Keratinocyte (primary cell): ENCODE data around the gene JAK1. TPM values are rescaled to one million over a fixed set of nuclear protein-coding genes. Genes with fewer than 3 reads are reported as not detected.
"Not testable (repeated sequence)": the region's sequence is repeated elsewhere in the genome, so short reads cannot be mapped to it uniquely, and the experiment has no call there.

ENCODE experiments used
- DNase-seq: peaks from one replicate; pipeline ENCODE4 v3.0.0-alpha.2; 2011; ENCODE audit warnings: low read depth, missing footprints, low spot score
- FAIRE-seq: peaks from 2 replicates; lab custom pipeline; 2011; peaks lifted over from hg19 to GRCh38; lab: Jason Lieb, UNC
- H2AFZ ChIP-seq: 2 replicates; pipeline ENCODE4 v1.6.0; 2012; ENCODE audit warnings: low read length, control low read depth, inconsistent platforms; ENCODE audit not compliant: control insufficient read depth
- H3K27ac ChIP-seq: 2 replicates; pipeline ENCODE4 v1.5.1; 2011; ENCODE audit warnings: low read length; ENCODE audit not compliant: control insufficient read depth, insufficient read depth
- H3K27me3 ChIP-seq: 3 replicates; pipeline ENCODE4 v1.6.0; 2011; ENCODE audit warnings: low read length; ENCODE audit not compliant: control insufficient read depth, insufficient read depth; ENCODE audit errors: extremely low read depth
- H3K36me3 ChIP-seq, 2 experiments: 2 replicates in 1 of 2; 3 replicates in 1 of 2; pipeline ENCODE4 v1.5.1; 2011; ENCODE audit warnings: low read length in 2 of 2, mild to moderate bottlenecking in 1 of 2; ENCODE audit not compliant: control insufficient read depth in 2 of 2, insufficient read depth in 2 of 2; ENCODE audit errors: extremely low read depth in 1 of 2
- H3K4me1 ChIP-seq: 3 replicates; pipeline ENCODE4 v1.5.1; 2011; ENCODE audit warnings: low read length; ENCODE audit not compliant: control insufficient read depth, insufficient read depth; ENCODE audit errors: extremely low read depth
- H3K4me2 ChIP-seq: 3 replicates; pipeline ENCODE4 v1.6.0; 2011; ENCODE audit warnings: low read depth, low read length; ENCODE audit not compliant: control insufficient read depth, insufficient read depth; ENCODE audit errors: extremely low read depth
- H3K4me3 ChIP-seq, 3 experiments: fragments of 200-600 bp in 1 of 3; sonication (generic) in 1 of 3; 2 replicates in 2 of 3; 3 replicates in 1 of 3; pipeline ENCODE4 v1.5.1; 2011 to 2016; ENCODE audit warnings: low read length in 3 of 3, mild to moderate bottlenecking in 3 of 3, control low read depth in 2 of 3, inconsistent platforms in 1 of 3, low read depth in 1 of 3, mixed read lengths in 1 of 3, mixed run types in 1 of 3, moderate library complexity in 1 of 3; ENCODE audit not compliant: control insufficient read depth in 2 of 3, insufficient read depth in 2 of 3; ENCODE audit errors: extremely low read depth in 1 of 3
- H3K79me2 ChIP-seq: 2 replicates; pipeline ENCODE4 v1.6.0; 2012; ENCODE audit warnings: low read length; ENCODE audit not compliant: control insufficient read depth, insufficient read depth
- H3K9ac ChIP-seq: 3 replicates; pipeline ENCODE4 v1.6.0; 2011; ENCODE audit warnings: low read length; ENCODE audit not compliant: control insufficient read depth, insufficient read depth; ENCODE audit errors: extremely low read depth
- H3K9me1 ChIP-seq: 3 replicates; pipeline ENCODE4 v1.6.0; 2011; ENCODE audit warnings: low read length; ENCODE audit not compliant: control insufficient read depth, insufficient read depth; ENCODE audit errors: extremely low read depth
- H3K9me3 ChIP-seq: 2 replicates; pipeline ENCODE4 v1.5.1; 2012; ENCODE audit warnings: low read depth, low read length; ENCODE audit not compliant: control insufficient read depth
- H4K20me1 ChIP-seq: 3 replicates; pipeline ENCODE4 v1.6.0; 2011; ENCODE audit warnings: low read length; ENCODE audit not compliant: control insufficient read depth, insufficient read depth; ENCODE audit errors: extremely low read depth
- EZH2 ChIP-seq: IDR thresholded peaks from one replicate; pipeline ENCODE4 v1.6.1; 2012; ENCODE audit warnings: inconsistent platforms, mild to moderate bottlenecking, low read length, moderate library complexity
- dilution Hi-C: fragments of 300-500 bp; cut with MboI; formaldehyde crosslinking; loops from one replicate; pipeline ENCODE4 v1.7.0; 2020; ENCODE audit warnings: low sequenced_read_pairs; ENCODE audit not compliant: extremely low pct_ligation_motif_present
- polyA plus RNA-seq, 5 experiments: library from polyadenylated mRNA; depleted of rRNA in 3 of 5; stranded (reverse) in 3 of 5; stranded (forward) in 1 of 5; unstranded in 1 of 5; fragments of >200 nt; gene quantifications; 1 replicate in 1 of 5; 2 replicates in 3 of 5; 3 replicates in 1 of 5; pipeline versions ENCODE4 v1.2.1 to v1.2.3, GENCODE V29; 2011 to 2012; ENCODE audit warnings: missing spikeins in 2 of 5, low read depth in 1 of 5, low replicate concordance in 1 of 5
- TF ChIP-seq, protein P1 (sequence below), 3 experiments: IDR thresholded peaks in 1 of 3; conservative IDR thresholded peaks in 1 of 3; optimal IDR thresholded peaks in 1 of 3; 2 replicates in 2 of 3; 3 replicates in 1 of 3; pipeline versions ENCODE3 to v1.5.1; 2011; ENCODE audit warnings: low read length in 3 of 3, mild to moderate bottlenecking in 3 of 3, moderate library complexity in 2 of 3, control low read depth in 1 of 3, inconsistent platforms in 1 of 3; ENCODE audit not compliant: insufficient read depth in 2 of 3; ENCODE audit errors: extremely low read depth in 1 of 3

JAK1 gene
- polyA plus RNA-seq, 1 donor (not counting 4 experiments of a cell fraction or from before 2014, with no cell fraction given), result 50.9 TPM

DNA sequence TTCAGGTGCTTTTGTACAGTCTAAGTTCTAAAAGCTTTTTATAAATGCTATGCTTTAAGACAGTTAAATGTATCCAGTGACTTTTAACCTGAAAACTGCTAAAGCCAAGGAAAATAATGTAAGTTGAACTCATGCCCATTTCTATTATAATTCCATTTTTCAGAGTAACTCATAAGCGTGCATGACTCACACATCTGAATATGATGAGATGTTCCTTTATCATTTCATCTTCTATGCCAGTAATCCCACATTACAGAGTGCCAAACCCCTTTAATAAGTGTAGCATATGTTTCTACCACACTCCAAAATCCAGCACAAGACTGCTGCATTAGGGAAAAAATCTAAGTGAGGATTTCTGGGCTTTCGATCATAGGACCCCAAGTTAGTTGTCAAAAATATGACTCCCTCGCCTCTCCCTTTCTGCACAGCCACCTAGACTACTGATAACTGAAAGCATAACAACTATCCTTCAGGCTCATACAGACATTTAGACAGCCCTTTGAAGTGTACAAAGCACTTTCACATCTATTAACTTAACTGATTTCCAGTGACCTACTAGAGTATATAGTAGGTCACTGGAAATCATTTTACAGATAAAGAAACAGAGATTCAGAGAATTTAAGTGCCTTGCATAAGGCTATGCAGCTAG, 45.3 kb downstream of the JAK1 start:
- peaks cover 31% of the 10 kb centered on the region for H3K4me1 ChIP-seq
- no peaks in the 10 kb centered on the region for H3K36me3 ChIP-seq
- H3K4me2 ChIP-seq, result peak overlapping the region; percentile 34
- no peak overlapping the region for H2AFZ ChIP-seq
- H3K9me3 ChIP-seq, result no peaks in the 10 kb centered on the region
- no peaks in the 10 kb centered on the region for H3K9me1 ChIP-seq
- no peaks in the 10 kb centered on the region for H4K20me1 ChIP-seq
- FAIRE-seq (no peak), DNase-seq (no peak)
- TF ChIP-seq EZH2, result no peak
- TF ChIP-seq, protein P1, sequence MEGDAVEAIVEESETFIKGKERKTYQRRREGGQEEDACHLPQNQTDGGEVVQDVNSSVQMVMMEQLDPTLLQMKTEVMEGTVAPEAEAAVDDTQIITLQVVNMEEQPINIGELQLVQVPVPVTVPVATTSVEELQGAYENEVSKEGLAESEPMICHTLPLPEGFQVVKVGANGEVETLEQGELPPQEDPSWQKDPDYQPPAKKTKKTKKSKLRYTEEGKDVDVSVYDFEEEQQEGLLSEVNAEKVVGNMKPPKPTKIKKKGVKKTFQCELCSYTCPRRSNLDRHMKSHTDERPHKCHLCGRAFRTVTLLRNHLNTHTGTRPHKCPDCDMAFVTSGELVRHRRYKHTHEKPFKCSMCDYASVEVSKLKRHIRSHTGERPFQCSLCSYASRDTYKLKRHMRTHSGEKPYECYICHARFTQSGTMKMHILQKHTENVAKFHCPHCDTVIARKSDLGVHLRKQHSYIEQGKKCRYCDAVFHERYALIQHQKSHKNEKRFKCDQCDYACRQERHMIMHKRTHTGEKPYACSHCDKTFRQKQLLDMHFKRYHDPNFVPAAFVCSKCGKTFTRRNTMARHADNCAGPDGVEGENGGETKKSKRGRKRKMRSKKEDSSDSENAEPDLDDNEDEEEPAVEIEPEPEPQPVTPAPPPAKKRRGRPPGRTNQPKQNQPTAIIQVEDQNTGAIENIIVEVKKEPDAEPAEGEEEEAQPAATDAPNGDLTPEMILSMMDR (optimal IDR thresholded peaks at IDR 0.05 in 1 of 3, IDR thresholded peaks at IDR 0.05 in 1 of 3, conservative IDR thresholded peaks at IDR 0.05 in 1 of 3; ENCODE audit: extremely low read depth in 1 of 3, insufficient read depth in 2 of 3, low read length in 3 of 3), result no peak
- H3K9ac ChIP-seq, result no peak overlapping the region
- H3K4me3 ChIP-seq, result no peak overlapping the region
- no peak overlapping the region for H3K27ac ChIP-seq
- no peaks in the 10 kb centered on the region for H3K27me3 ChIP-seq
- dilution Hi-C loops, result no loop called here
- peaks cover 32% of the 10 kb centered on the region for H3K79me2 ChIP-seq

DNA sequence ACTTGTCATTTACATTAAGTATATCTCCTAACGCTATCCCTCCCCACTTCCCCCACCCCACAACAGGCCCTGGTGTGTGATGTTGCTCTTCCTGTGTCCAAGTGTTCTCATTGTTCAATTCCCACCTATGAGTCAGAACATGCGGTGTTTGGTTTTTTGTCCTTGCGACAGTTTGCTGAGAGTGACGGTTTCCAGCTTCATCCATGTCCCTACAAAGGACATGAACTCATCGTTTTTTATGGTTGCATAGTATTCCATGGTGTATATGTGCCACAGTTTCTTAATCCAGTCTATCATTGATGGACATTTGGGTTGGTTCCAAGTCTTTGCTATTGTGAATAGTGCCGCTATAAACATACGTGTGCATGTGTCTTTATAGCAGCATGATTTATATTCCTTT, 47.2 kb downstream of the JAK1 start:
- H2AFZ ChIP-seq, H3K9ac ChIP-seq, H3K9me1 ChIP-seq, H4K20me1 ChIP-seq, H3K4me3 ChIP-seq, H3K4me2 ChIP-seq, H3K36me3 ChIP-seq, H3K27ac ChIP-seq, H3K27me3 ChIP-seq, DNase-seq, dilution Hi-C loops, FAIRE-seq, H3K9me3 ChIP-seq: not testable (repeated sequence)
- H3K4me1 ChIP-seq, result peaks cover 36% of the 10 kb centered on the region
- H3K79me2 ChIP-seq, result peaks cover 26% of the 10 kb centered on the region

DNA sequence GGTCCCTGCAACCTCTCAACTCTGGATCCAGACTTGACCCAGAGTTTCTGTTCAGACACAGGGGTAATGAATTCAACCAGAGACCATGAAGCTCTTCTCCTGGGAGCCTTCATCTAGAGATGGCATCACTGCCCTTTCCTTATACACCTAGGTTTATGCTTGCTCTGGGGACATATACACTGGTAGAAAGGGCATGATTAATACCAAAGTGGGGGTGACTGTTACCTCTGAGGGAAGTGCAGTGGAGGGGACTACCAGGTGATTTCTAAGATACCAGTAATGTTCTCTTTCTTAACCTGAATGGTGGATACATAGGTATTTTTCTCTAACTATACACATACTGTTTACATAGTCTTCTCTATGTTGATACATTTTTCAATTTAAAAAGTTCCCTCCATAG, 48.4 kb downstream of the JAK1 start:
- peaks cover 27% of the 10 kb centered on the region for H3K79me2 ChIP-seq
- TF ChIP-seq, protein P1 (optimal IDR thresholded peaks at IDR 0.05 in 1 of 3, IDR thresholded peaks at IDR 0.05 in 1 of 3, conservative IDR thresholded peaks at IDR 0.05 in 1 of 3; ENCODE audit: extremely low read depth in 1 of 3, insufficient read depth in 2 of 3, low read length in 3 of 3), result no peak
- TF ChIP-seq EZH2, result no peak
- no peaks in the 10 kb centered on the region for H3K9me3 ChIP-seq
- DNase-seq (no peak), FAIRE-seq (no peak)
- H3K9me1 ChIP-seq, result no peaks in the 10 kb centered on the region
- no peaks in the 10 kb centered on the region for H3K36me3 ChIP-seq
- no peak overlapping the region for H3K4me3 ChIP-seq
- H3K4me2 ChIP-seq, result peak overlapping the region; percentile 46
- dilution Hi-C loops, result no loop called here
- H3K9ac ChIP-seq, result no peak overlapping the region
- H3K27ac ChIP-seq, result peak overlapping the region; percentile 47
- peaks cover 33% of the 10 kb centered on the region for H3K4me1 ChIP-seq
- H2AFZ ChIP-seq, result no peak overlapping the region
- no peaks in the 10 kb centered on the region for H4K20me1 ChIP-seq
- H3K27me3 ChIP-seq, result no peaks in the 10 kb centered on the region
